Mesenteric fat pad (tissue), 1 donor: ENCODE results near the gene ITPRID1. TPM values are rescaled to one million over a fixed set of nuclear protein-coding genes. Genes with fewer than 3 reads are reported as not detected.

Experiments used
- DNase-seq: peaks from one replicate; pipeline ENCODE4 v3.0.0-alpha.2; 2020; ENCODE audit warnings: low spot score
- total RNA-seq: library from RNA; stranded (reverse); fragmentation: NEBNext Ultra II Directional; extraction: Animal tissue kit (Norgen Biotek cat#: 25700); gene quantifications from one replicate; pipeline ENCODE4 v1.2.1, GENCODE V29; 2021
- donor health status: DM: yes; HTN: yes; CAD: no.

The ITPRID1 gene
- total RNA-seq, 1 donor from 2014 or later: not detected

DNA sequence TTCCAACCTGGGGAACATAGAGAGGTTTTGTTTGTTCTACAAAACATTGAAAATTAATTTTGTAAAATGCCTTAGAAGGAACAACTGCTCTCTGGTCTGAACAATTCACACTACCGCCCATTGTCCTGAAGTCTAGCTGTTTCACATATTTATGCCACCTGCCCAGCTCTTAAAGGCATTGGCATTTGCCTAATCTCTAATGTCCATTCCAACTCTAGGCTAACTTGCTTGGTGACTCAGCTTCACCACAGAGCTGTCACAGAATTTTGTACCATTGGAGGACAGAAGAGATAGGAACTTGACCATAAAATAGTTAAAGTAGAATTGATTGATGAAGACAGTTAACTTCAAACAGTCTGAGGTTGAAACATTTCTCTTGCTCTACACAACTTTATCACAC lies 119.6 kb downstream of the ITPRID1 start:
- no peak for DNase-seq

GRCh38 chr7:31633894-31634494 lies 120.1 kb downstream of the ITPRID1 start:
- no peak for DNase-seq

DNA sequence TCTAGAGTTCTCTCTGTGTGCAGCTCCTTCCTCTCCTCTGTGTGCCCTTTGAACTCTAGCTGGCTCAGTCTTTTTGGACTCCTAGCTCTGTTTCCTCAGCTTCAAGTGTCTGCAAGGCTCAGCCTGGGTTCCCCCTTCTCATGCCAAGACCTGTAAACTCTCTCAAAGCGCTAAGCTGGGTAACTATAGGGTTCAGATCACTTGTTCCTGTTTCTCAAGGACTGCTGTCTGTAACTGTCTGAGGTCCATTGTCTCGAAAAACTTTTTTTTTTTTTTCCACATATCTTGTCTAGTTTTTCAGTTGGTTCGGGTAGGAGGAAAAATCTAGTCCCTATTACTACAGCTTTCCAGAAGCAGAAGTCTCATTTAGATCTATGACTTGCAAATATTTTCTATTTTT lies 126.5 kb downstream of the ITPRID1 start:
- no peak for DNase-seq

- no peak for DNase-seq
These were observed 128.8 kb downstream of the ITPRID1 start for GRCh38 chr7:31642681-31643115.

DNA sequence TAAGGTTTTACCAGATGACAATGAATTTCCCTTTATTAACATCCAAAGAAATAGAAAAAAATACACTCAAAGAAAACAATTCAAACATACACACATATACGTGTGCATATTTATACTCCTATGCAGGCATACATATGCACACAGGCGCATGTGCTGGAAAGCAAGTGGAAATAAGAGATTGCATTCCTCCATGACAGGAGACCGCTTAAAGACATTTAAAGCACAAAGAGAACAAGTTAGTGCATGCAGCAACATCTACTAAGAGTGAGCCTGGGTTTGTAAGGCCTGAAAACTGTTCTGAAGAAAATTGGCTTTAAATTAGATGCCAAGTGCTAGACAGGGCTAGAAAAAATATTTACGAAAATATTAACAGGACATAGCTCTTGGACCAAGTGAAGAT lies 133.1 kb downstream of the ITPRID1 start:
- no peak for DNase-seq

- DNase-seq: no peak
These were observed 133.6 kb downstream of the ITPRID1 start for GRCh38 chr7:31647511-31647910.

DNA sequence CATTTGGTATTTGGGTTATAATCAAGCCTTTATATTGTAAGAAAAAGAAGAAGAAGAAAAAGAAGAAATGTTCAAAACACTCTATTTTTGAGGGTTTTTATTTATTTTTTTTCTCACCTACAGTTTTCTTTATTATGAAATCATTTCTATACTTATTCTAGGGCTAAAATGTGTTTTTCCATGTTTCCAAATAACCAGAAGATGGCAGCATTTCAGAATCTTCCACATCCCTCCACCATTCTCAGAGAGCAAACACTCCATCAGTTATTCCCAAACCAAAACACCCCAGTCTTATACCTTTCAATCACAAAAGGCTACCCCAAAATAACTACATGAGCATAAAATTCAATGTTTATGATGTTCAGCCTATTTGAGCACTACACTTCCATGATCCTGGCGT lies 134.4 kb downstream of the ITPRID1 start:
- no peak for DNase-seq

DNA sequence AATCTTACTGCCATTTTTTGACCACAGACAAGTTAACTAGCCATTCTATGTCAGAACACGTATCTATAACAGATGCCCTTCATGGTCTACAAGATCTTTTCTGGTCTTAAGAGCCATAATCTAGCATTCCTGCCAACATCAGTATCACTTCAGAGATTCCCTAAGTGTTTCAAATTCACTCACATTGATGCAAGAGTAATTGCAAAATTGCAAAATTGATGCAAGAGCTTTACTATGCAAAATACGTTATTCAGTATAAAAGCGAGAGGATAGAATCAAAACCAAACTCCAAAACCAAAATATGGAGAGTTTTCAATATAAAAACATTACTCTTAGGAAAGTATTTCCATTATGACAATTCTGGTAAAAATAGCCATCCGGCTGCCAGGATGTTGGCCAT lies 135.0 kb downstream of the ITPRID1 start:
- no peak for DNase-seq

- DNase-seq: no peak
These were observed 137.6 kb downstream of the ITPRID1 start for GRCh38 chr7:31651234-31652062.

DNA sequence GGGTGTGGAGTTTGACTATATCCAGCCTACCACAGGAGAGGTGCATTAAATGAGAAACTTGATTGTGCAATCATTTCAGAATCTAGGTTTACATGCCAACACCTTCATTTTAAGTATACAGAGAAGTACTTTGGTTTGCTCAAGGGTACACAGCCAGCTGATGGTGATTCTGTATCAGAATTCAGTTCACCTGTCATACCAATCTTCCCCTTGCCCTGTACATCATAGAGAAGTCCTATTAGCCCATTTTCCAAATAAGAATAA lies 138.1 kb downstream of the ITPRID1 start:
- DNase-seq: no peak

GRCh38 chr7:31663072-31663471 lies 149.2 kb downstream of the ITPRID1 start:
- DNase-seq: no peak

- no peak for DNase-seq
These were observed 151.0 kb downstream of the ITPRID1 start for GRCh38 chr7:31664890-31665289.

DNA sequence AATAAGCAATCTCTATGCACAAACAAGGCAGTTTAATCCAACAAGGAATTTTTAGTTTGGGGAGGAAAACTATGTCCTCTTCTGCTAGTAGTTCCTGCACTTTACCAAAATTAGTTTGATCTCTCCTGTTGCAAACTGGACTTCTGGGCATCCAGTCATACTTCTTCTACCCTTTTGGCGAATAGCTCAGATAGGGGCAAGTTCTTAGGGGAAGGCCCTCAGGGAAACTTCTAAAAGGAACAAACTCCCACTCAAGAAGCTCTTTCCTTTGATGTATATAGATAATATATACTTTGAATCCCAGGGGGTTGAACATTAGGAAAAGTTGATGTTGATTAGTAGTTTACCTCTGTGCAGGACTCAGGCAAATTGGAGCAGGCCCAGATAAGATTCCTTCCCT lies 151.7 kb downstream of the ITPRID1 start:
- DNase-seq: no peak

DNA sequence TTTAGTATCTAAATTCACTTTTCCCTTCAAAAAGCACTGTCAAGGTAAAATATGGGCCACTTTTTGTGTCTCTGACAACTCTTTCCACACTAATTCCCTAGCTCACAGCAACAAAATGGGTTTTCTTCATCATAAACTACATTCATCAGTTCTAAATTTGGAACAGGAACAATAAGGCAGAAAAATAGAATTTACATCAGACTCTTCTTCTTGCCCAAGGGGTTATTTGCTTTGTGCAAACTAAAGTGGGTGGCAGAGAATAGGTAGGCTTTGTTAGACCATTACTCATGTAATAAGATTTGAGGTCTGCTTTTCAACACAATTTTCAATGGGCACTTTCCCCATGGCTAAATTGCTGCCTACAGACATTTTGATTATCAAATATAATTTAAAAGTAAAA lies 155.6 kb downstream of the ITPRID1 start:
- no peak for DNase-seq

DNA sequence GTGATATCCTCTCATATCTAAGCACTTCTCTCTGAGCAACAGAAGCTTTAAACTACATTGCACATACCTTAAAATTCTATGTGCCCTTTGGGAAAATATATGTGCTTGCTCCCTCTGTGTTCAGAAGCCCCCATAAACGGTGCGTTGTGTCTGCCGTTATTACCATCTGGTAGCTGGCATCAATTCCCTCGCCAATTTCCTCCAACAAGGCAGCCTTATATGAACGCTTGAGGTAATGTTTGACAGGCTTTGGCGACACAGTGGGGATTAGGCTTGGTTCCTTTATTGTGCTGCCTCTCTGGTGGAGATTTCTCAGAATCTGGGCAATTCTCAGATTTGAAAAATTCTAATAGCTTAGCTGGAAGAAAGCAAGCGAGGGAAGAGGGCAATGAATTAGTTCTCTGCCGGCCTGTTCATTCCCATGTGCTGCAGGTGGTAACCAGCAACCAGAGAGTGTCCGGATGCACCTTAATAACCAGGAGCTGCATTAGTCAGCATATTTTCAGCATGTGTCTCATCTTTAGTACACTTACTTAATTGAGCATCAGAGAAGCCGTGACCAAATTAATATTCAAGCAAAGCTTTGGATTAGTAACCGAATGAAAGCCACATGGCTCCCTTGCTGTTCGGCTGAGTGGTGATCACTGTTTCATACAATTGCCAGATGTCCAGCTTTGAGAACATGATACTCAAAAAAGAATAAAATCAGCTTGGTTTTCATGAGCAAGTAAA lies 165.8 kb downstream of the ITPRID1 start:
- DNase-seq: no peak

- DNase-seq: no peak
These were observed 169.7 kb downstream of the ITPRID1 start for GRCh38 chr7:31683445-31684225.

GRCh38 chr7:31687024-31687748 lies 173.3 kb downstream of the ITPRID1 start, which contains the start of gene PPP1R17:
TSS of gene PPP1R17 (plus strand) at chr7:31687215. CDS start at chr7:31692442, 5,227 bp downstream.
- no peak for DNase-seq

- no peak for DNase-seq
These were observed 174.5 kb downstream of the ITPRID1 start for GRCh38 chr7:31688372-31688771.

- no peak for DNase-seq
These were observed 175.1 kb downstream of the ITPRID1 start for GRCh38 chr7:31688996-31689395.

- DNase-seq: no peak
These were observed 177.0 kb downstream of the ITPRID1 start for GRCh38 chr7:31690935-31691334.

GRCh38 chr7:31692451-31692850 lies 178.6 kb downstream of the ITPRID1 start:
- DNase-seq: no peak
